Spleen (tissue), 11 donors: ENCODE measurements around the gene ACTN1. TPM values are rescaled to one million over a fixed set of nuclear protein-coding genes. Genes with fewer than 3 reads are reported as not detected.

Experiments used
- DNase-seq: peaks from one replicate; pipeline ENCODE4 v3.0.0-alpha.2; 2020
- H3K27ac ChIP-seq, 8 donors: fragments of 200-600 bp; sonication (generic) in 7 of 8; 1 replicate in 4 of 8; 2 replicates in 4 of 8; pipeline versions ENCODE4 v1.5.0 to v1.8.0; 2016 to 2021; ENCODE audit warnings: inconsistent platforms in 4 of 8, mild to moderate bottlenecking in 4 of 8, moderate library complexity in 1 of 8
- H3K27me3 ChIP-seq, 7 donors: fragments of 200-600 bp; sonication (generic) in 6 of 7; replicated peaks in 1 of 7; 1 replicate in 4 of 7; 2 replicates in 3 of 7; pipeline versions ENCODE4 v1.5.0 to v1.8.0; 2016 to 2021; ENCODE audit warnings: inconsistent platforms in 3 of 7, mild to moderate bottlenecking in 1 of 7
- H3K36me3 ChIP-seq, 6 donors: fragments of 200-600 bp; sonication (generic) in 5 of 6; 1 replicate in 4 of 6; 2 replicates in 2 of 6; pipeline versions ENCODE4 v1.5.0 to v1.8.0; 2016 to 2021; ENCODE audit warnings: inconsistent platforms in 2 of 6
- H3K4me1 ChIP-seq, 6 donors: fragments of 200-600 bp; sonication (generic) in 5 of 6; 1 replicate in 3 of 6; 2 replicates in 3 of 6; pipeline versions ENCODE4 v1.5.0 to v1.8.0; 2016 to 2021; ENCODE audit warnings: inconsistent platforms in 3 of 6
- H3K4me3 ChIP-seq, 8 donors: fragments of 200-600 bp; sonication (generic) in 7 of 8; 1 replicate in 4 of 8; 2 replicates in 4 of 8; pipeline versions ENCODE4 v1.5.0 to v1.8.0; 2016 to 2021; ENCODE audit warnings: inconsistent platforms in 4 of 8, mild to moderate bottlenecking in 4 of 8, moderate library complexity in 2 of 8
- H3K9me3 ChIP-seq, 8 donors: fragments of 200-600 bp; sonication (generic) in 7 of 8; 1 replicate in 4 of 8; 2 replicates in 4 of 8; pipeline versions ENCODE4 v1.5.0 to v1.8.0; 2016 to 2021; ENCODE audit warnings: inconsistent platforms in 4 of 8
- POLR2A ChIP-seq, 3 donors: fragments of 450-650 bp; IDR thresholded peaks; one replicate each; pipeline ENCODE4 v1.5.1; 2017; ENCODE audit warnings: antibody characterized with exemption in 3 of 3, mild to moderate bottlenecking in 1 of 3
- POLR2AphosphoS5 ChIP-seq, 3 donors: sonication (generic); formaldehyde crosslinking; IDR thresholded peaks; one replicate each; pipeline ENCODE4 v1.5.1; 2017; ENCODE audit warnings: antibody characterized with exemption in 3 of 3
- WGBS, 5 donors: extraction: QIAGEN DNeasy Blood & Tissue Kit in 3 of 5; methylation state at CpG; one replicate each; pipeline versions ENCODE4 v1.1.5 to v1.1.7; 2013 to 2018; 5-methylcytosine and 5-hydroxymethylcytosine counted together
- intact Hi-C: fragments of 100-400 bp; cut with DNase I; formaldehyde crosslinking; loops from one replicate; pipeline ENCODE4 v1.15.0; 2023; ENCODE audit warnings: low total_unique reads
- polyA plus RNA-seq, 3 donors: library from polyadenylated mRNA; stranded (reverse); fragments of 200-250 nt; gene quantifications; one replicate each; pipeline ENCODE4 v1.2.1, GENCODE V29; 2013
- total RNA-seq, 7 donors: library from RNA; depleted of rRNA in 3 of 7; stranded (reverse); fragments of >200 nt in 3 of 7; fragmentation: NEBNext Ultra II Directional in 4 of 7; extraction: Animal tissue kit (Norgen Biotek cat#: 25700) in 4 of 7; gene quantifications; one replicate each; pipeline versions ENCODE4 v1.1.0 to v1.2.1, GENCODE V29; 2016 to 2021
- TF ChIP-seq, protein P1 (sequence below), 11 experiments: fragments of 200-600 bp in 7 of 11; fragments of 450-650 bp in 4 of 11; sonication (generic) in 4 of 11; IDR thresholded peaks in 8 of 11; conservative IDR thresholded peaks in 3 of 11; 1 replicate in 7 of 11; 2 replicates in 4 of 11; pipeline versions ENCODE4 v1.4.0 to v1.8.0; 2016 to 2021; ENCODE audit warnings: antibody characterized with exemption in 11 of 11, inconsistent platforms in 4 of 11, mild to moderate bottlenecking in 1 of 11
- donor health status: healthy with polysubstance abuse.
- donor health status: DM: no; HTN: no; CAD: no; lungs with moderate emphysema.
- donor health status: DM: no; HTN: no; CAD: no.
- donor health status: Bipolar disorder and iron deficiency.
- donor health status: healthy.
- donor health status: DM: no; HTN: no; CAD: no.
- donor health status: DM: yes; HTN: yes; CAD: no.

The ACTN1 gene
- total and polyA plus RNA-seq, 10 donors: 15.4 to 315 (median 95.4) TPM

DNA sequence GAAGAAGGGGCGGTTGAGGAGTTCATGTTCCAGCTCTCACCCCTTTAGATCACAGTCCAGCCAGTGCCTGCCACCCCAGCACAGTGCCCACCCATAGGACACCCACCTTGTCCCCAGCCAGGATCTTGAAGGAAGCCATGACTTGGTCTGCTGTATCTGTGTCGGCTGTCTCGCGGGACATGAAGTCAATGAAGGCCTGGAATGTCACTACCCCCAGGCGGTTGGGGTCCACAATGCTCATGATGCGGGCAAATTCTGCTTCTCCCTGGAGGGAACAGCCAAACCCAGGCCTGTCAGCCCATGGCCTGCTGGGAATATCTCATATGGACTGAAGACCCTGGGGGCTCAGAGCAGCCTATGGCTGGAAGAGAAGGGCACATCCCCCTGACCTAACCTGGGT lies 102.1 kb downstream of the ACTN1 start:
- 93 to 97% (median 96%) methylated on average over 5 to 6 of the region's 6 CpGs for WGBS, 5 donors
- Histone ChIP-seq H3K9me3 (no peaks in the 10 kb centered on the region), H3K4me3 (no peak overlapping the region), H3K27ac (no peak overlapping the region), H3K36me3 (peaks cover 0 to 100% (median 78%) of the 10 kb centered on the region in 6 donors), H3K27me3 (no peaks in the 10 kb centered on the region), H3K4me1 (no peaks in the 10 kb centered on the region)
- intact Hi-C loops: no loop called here
- no peak for DNase-seq
- TF ChIP-seq, protein P1, sequence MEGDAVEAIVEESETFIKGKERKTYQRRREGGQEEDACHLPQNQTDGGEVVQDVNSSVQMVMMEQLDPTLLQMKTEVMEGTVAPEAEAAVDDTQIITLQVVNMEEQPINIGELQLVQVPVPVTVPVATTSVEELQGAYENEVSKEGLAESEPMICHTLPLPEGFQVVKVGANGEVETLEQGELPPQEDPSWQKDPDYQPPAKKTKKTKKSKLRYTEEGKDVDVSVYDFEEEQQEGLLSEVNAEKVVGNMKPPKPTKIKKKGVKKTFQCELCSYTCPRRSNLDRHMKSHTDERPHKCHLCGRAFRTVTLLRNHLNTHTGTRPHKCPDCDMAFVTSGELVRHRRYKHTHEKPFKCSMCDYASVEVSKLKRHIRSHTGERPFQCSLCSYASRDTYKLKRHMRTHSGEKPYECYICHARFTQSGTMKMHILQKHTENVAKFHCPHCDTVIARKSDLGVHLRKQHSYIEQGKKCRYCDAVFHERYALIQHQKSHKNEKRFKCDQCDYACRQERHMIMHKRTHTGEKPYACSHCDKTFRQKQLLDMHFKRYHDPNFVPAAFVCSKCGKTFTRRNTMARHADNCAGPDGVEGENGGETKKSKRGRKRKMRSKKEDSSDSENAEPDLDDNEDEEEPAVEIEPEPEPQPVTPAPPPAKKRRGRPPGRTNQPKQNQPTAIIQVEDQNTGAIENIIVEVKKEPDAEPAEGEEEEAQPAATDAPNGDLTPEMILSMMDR (IDR thresholded peaks at IDR 0.05 in 8 of 11, conservative IDR thresholded peaks at IDR 0.05 in 3 of 11): no peak
- TF ChIP-seq POLR2A (IDR thresholded peaks at IDR 0.05) (no peak), POLR2AphosphoS5 (IDR thresholded peaks at IDR 0.05) (no peak)

DNA sequence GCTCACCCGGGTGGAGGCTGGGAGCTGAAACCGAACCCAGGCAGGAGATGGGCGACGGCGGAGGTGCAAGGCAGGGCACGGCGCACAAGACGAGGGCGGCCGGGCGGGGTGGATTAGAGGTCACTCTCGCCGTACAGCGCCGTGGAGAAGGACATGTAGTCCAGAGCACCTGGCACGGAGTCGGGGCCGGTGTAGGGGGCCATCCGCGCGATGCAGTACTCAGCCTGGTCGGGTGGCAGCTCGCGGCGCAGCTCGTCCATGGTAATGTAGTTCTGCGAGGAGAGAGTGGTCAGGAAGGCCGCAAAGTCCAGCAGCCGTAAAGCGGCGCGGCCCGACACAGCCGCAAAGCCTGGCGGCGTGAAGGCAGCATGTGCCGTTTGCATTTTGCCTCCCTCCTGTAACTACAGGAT lies 104.4 kb downstream of the ACTN1 start:
- Histone ChIP-seq H3K4me3 (peak overlapping the region in 1 of 8 donors; percentile 15), H3K27me3 (no peaks in the 10 kb centered on the region), H3K36me3 (peaks cover 0 to 93% (median 64%) of the 10 kb centered on the region in 6 donors), H3K4me1 (no peaks in the 10 kb centered on the region), H3K9me3 (no peaks in the 10 kb centered on the region), H3K27ac (no peak overlapping the region)
- intact Hi-C loops: no loop called here
- 93 to 96% (median 94%) methylated on average over 37 of the region's 37 CpGs for WGBS, 5 donors
- DNase-seq: no peak
- peak in 1 of 3 donors; percentile 60 for TF ChIP-seq POLR2AphosphoS5 (IDR thresholded peaks at IDR 0.05)
- TF ChIP-seq, protein P1 (IDR thresholded peaks at IDR 0.05 in 8 of 11, conservative IDR thresholded peaks at IDR 0.05 in 3 of 11): no peak

- no peak overlapping the region for H3K27ac ChIP-seq
- no peak for DNase-seq
- TF ChIP-seq POLR2A (IDR thresholded peaks at IDR 0.05) (no peak), POLR2AphosphoS5 (IDR thresholded peaks at IDR 0.05) (no peak)
- TF ChIP-seq, protein P1 (IDR thresholded peaks at IDR 0.05 in 8 of 11, conservative IDR thresholded peaks at IDR 0.05 in 3 of 11): no peak
- H3K36me3 ChIP-seq: peaks cover 0 to 79% (median 51%) of the 10 kb centered on the region in 6 donors
- intact Hi-C loops: no loop called here
- no peaks in the 10 kb centered on the region for H3K27me3 ChIP-seq
- 76 to 89% (median 80%) methylated on average over 5 of the region's 5 CpGs for WGBS, 5 donors
- no peaks in the 10 kb centered on the region for H3K9me3 ChIP-seq
- H3K4me1 ChIP-seq: no peaks in the 10 kb centered on the region
- no peak overlapping the region for H3K4me3 ChIP-seq
Observed at GRCh38 chr14:68873376-68873775, 105.7 kb downstream of the ACTN1 start.

DNA sequence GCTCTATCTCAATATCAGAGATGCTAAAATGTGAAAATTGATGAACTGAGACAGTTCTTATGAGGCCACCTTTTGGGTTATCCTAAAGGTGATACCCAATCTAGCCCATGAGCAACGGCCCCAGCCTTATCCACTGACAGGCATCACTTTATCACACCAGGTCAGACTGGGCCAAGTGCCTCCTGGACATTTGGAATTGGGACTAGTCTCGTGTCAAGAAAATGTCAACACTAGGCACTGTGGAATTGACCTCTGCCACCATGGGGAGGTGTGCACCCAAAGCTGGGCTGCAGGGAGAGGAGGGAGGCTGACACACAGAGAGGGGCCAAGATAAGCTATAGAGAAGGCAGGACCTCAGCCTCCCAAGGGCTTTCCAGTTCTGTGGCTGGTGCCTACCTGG lies 107.7 kb downstream of the ACTN1 start:
- Histone ChIP-seq H3K36me3 (peaks cover 0 to 60% (median 35%) of the 10 kb centered on the region in 6 donors), H3K9me3 (no peaks in the 10 kb centered on the region), H3K4me3 (no peak overlapping the region), H3K27ac (no peak overlapping the region), H3K27me3 (no peaks in the 10 kb centered on the region), H3K4me1 (no peaks in the 10 kb centered on the region)
- intact Hi-C loops: no loop called here
- TF ChIP-seq, protein P1 (IDR thresholded peaks at IDR 0.05 in 8 of 11, conservative IDR thresholded peaks at IDR 0.05 in 3 of 11): no peak
- TF ChIP-seq POLR2A (IDR thresholded peaks at IDR 0.05): no peak
- no peak for TF ChIP-seq POLR2AphosphoS5 (IDR thresholded peaks at IDR 0.05)
- no peak for DNase-seq
- 62 to 87% (median 84%) methylated on average over 1 to 2 of the region's 2 CpGs for WGBS, 5 donors
